GM19238 (cell line): Measurements from ENCODE around the gene ACSS3.
"Not testable (repeated sequence)": the region's sequence is repeated elsewhere in the genome, so short reads cannot be mapped to it uniquely, and the experiment has no call there.

Source experiments
- DNase-seq: peaks from one replicate; pipeline ENCODE4 v3.0.0; 2011; ENCODE audit warnings: low spot score; ENCODE audit not compliant: insufficient read length

The ACSS3 gene

GRCh38 chr12:81094718-81095360 lies 17.0 kb downstream of the ACSS3 start:
- DNase-seq: no peak

DNA sequence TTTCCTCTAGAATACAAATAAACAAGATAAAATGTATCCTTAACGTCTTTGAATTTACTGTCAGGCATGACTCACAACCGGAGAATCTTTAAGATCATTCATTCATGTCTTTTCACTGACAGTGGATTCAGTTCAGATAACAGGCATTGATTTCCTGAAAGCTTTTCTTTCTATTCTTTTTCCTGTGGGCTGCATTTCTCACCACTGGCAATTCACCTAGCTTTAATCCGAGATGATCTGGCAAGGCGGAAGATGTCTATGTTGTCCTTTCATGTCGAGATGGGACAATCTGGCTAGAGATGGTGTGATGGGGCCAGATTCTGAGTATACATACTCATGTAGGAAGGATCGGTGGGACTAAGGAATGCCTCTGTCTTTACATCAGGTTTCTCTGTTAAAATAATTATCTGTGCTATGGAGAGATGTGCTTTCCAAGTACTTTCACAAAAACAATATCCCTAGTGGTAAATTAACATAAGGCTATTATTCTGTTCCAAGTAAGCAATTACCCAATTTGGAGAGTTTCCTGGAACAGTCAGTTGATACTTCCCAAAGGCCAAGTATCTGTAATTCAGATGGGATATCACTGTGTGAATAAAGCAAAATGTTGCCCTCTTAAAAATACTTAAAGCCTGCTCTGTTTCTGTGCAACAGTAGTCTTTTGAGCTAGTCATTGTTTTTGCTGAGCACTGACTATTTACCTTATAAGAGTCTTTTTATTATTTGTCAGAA lies 17.8 kb downstream of the ACSS3 start:
- no peak for DNase-seq

- DNase-seq: no peak
These were observed 27.8 kb downstream of the ACSS3 start for GRCh38 chr12:81105687-81106086.

DNA sequence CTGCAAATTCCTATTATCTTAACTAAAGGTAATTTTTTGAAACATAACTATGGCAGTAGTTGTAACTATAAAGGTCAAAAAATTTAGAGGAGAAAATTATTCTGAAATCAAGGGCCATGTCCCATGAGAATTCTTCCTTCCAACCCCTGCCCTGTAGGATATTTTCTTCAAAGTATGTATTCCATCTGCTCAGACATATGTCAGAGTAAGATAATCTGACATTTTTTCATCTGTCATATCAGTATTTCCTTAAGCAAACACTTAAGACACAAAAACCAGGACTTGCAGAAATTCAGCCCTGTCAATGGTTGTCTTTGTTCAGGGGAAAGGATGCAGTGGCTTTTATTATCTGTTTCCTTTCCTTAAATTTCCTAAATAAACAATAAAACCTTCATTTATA lies 36.3 kb downstream of the ACSS3 start:
- DNase-seq: no peak

DNA sequence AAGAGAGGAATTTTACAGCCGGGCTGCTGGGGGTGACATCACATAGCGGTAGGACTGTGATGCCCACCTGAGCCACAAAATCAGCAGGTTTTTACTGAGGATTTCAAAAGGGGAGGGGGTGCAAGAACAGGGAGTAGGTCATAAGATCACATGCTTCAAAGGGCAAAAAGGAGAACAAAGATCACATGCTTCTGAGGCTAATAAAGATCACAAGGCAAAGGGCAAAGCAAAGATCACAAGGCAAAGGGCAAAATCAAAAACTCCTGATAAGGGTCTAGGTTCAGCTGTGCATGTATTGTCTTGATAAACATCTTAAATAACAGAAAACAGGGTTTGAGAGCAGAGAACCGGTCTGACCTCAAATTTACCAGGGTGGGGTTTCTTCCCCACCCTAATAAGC lies 41.2 kb downstream of the ACSS3 start:
- DNase-seq: not testable (repeated sequence)

GRCh38 chr12:81120961-81121360 lies 43.1 kb downstream of the ACSS3 start:
- DNase-seq: no peak

- DNase-seq: no peak
These were observed 45.7 kb downstream of the ACSS3 start for GRCh38 chr12:81123611-81124010.

DNA sequence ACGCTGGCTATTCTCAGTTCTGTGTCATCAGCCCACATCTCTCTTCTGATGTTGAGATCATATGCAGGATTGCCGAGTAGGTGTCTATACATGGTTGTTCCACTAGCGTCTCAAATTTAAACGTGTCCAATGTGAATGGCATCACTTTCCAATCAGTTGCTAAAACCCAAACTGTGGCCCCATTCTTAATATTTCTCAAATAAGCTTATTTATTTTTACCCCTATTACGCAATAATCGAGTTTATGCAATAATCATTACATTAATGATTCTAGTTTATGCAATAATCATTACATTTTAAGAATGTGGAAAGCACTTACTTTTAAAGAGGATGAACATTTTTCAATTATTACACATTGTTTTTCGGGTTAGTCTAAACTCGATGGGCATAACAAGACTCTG lies 47.8 kb downstream of the ACSS3 start:
- no peak for DNase-seq

DNA sequence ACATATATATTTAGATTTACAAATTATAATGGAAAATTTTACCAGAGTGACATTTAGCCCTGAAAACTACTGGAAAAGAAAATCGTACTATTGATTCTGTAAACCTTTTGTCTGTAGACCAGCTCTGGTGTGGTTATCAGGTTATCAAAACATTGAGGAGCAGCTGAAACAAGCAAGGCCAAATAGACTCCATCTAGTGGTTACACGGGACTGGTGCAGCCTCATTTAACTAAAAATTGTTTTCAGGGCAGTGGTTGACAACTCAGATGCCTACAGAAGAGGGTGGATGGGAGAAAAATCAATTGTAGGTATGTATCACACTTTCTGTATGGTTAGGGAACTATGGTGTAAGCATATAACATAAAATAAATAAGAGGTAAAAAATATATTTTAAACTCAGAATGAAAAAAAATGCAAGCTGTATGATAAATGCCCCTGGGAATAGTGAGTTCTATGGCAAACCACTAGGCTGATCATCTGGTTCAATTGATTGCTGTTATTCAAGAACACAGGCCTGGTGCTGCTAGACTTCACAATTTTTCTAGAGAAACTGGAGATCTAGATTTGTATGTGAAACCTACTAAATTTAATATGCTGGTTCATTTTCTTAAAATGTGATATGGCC lies 51.2 kb downstream of the ACSS3 start:
- no peak for DNase-seq

GRCh38 chr12:81136519-81136918 lies 58.6 kb downstream of the ACSS3 start:
- DNase-seq: no peak

- DNase-seq: no peak
These were observed 59.9 kb downstream of the ACSS3 start for GRCh38 chr12:81137801-81138200.

- DNase-seq: no peak
These were observed 63.3 kb downstream of the ACSS3 start for GRCh38 chr12:81141217-81141616.

GRCh38 chr12:81143057-81143456 lies 65.2 kb downstream of the ACSS3 start:
- no peak for DNase-seq

DNA sequence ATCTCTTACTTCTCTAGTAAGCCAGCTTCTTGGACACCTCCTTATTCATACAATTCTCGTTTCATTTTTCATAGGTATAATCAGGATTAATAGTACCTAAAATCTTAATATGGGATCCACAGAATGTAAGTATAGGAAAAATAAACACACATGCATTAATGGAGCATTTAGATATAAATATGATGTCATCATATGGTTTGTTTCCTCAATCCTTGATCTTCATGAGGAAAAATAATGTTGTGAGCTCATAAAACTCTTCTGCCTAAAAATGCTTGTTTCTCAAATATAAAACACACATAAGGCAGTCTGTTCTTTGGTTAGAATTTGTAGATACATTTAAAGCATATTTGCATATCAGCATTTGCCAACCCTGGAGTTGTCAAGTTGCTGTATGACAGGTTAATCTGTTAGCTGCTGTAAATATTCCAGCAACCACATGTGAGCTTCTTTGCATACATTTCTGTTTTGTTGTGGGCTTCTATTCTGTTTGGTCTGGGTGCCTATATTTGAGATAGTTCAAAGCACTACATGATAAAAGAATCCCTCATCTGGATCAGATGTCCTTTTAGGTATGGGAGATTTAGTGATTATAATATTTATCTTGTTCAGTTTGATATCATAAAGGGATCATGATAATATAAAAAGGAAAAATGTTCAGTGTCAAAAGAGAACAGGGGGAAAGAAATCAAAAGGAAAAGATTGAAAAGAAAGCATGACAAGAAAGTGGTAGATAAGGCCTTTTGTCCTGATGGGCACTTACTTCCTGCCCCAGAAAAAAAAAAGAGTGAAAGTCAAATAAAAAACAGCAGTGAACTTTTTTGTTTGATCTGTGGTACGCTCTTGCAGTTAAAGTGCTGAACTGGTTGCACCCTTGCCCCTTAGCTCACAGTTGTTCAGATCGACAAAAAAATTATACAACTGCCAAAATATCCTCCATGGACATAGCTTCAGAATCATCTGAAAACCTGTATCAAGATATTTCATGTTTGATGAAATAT lies 68.6 kb downstream of the ACSS3 start:
- DNase-seq: no peak

DNA sequence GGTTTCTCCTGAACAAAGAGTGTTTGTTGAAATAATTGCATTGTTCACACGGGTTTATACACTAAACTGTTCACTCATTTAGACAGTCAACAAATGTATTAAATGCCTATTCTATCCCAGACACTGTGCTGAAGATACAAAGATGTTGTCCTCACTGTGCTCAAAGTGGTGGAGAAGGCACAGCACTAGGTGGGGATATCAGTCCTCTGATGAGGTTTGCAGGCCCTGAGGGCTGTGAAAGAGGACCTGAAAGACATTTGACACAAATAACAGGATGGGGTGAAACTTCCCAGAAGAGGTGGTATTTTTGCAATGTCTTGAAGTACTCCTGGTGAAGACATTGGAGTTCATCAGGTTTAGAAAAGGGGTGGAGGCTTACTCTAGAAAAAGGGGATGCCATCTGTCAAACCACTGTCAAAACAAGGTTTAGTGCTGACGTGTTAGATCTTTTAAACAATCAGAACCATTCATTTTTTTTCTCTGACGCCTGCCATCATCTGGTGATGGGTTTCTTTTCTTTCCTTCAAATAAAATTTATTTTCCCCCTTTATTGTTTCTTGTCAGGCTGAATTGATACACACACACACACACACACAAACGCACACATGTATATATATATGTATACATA lies 69.5 kb downstream of the ACSS3 start:
- DNase-seq: no peak

DNA sequence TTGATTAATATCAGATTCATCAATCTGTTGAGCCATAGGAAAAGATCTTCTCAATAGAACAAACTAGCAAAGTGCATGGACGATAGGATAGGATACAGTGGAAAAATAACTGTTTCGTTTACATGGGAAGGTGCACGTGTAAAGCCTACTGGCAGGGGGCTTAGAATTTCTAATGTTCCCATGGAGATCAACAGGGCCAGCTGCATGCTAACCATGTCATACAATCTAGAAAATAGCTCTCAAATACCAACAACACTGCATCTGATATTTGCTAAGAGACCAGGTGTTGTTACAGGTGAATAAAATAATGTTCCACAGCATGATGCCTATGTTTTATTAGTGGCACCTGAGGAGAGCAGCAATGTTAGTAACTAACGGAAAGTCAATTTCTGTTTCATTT lies 72.5 kb downstream of the ACSS3 start:
- DNase-seq: no peak

GRCh38 chr12:81159856-81160255 lies 82.0 kb downstream of the ACSS3 start:
- no peak for DNase-seq

DNA sequence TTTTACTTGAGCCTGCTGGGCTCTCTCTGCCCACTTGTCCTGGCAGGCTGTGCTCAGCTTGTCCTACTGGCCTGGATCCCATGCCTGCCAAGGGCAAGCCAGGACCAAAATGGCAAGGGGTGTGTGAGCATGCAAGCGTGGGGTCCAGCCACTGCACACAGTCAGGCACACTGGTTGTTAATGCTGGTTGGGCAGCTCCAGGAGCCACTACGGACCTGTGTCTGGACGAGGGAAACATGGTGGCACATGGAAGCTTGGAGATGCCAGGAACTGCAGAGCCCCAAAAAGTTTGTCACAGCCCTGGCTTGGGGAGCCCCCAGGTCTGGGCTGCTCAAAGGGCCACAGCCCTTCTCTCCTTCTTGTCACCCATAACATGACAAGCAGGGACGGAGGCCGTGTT lies 83.8 kb downstream of the ACSS3 start:
- DNase-seq: no peak

GRCh38 chr12:81162391-81163136 lies 84.7 kb downstream of the ACSS3 start:
- no peak for DNase-seq

GRCh38 chr12:81164827-81165226 lies 86.9 kb downstream of the ACSS3 start:
- no peak for DNase-seq
